HFF-Myc (cell line): ENCODE measurements around the gene SRRM1.
"Not testable (repeated sequence)": the region's sequence is repeated elsewhere in the genome, so short reads cannot be mapped to it uniquely, and the experiment has no call there.

Experiments used
- DNase-seq: peaks from one replicate; pipeline ENCODE4 v3.0.0-alpha.2; 2011; ENCODE audit warnings: low read depth; ENCODE audit errors: extremely low read depth
- H3K4me3 ChIP-seq: replicated peaks from 2 replicates; pipeline ENCODE4 v1.5.1; 2011; ENCODE audit warnings: low read depth, mild to moderate bottlenecking, control low read depth, low read length
- CTCF ChIP-seq: IDR thresholded peaks from 2 replicates; pipeline ENCODE4 v1.5.1; 2012; ENCODE audit warnings: mild to moderate bottlenecking, low read depth, low read length, control low read depth; ENCODE audit errors: missing control alignments

SRRM1 gene

GRCh38 chr1:24699628-24700027 is 56.5 kb downstream of the SRRM1 start:
- H3K4me3 ChIP-seq = no peak overlapping the region
- no peak for TF ChIP-seq CTCF
- no peak for DNase-seq

- DNase-seq = no peak
- no peak for TF ChIP-seq CTCF
- H3K4me3 ChIP-seq = no peak overlapping the region
These were observed 59.6 kb downstream of the SRRM1 start for GRCh38 chr1:24702511-24703293.

- no peak overlapping the region for H3K4me3 ChIP-seq
- no peak for TF ChIP-seq CTCF
- DNase-seq = no peak
These were observed 61.5 kb downstream of the SRRM1 start for GRCh38 chr1:24704411-24705259.

- TF ChIP-seq CTCF = no peak
- H3K4me3 ChIP-seq = no peak overlapping the region
- DNase-seq = no peak
These were observed 62.4 kb downstream of the SRRM1 start for GRCh38 chr1:24705260-24706073.

GRCh38 chr1:24706074-24706389 is 62.9 kb downstream of the SRRM1 start:
- H3K4me3 ChIP-seq, DNase-seq: not testable (repeated sequence)

GRCh38 chr1:24707687-24708086 is 64.6 kb downstream of the SRRM1 start:
- DNase-seq = no peak
- no peak for TF ChIP-seq CTCF
- H3K4me3 ChIP-seq = no peak overlapping the region

- H3K4me3 ChIP-seq = no peak overlapping the region
- no peak for DNase-seq
These were observed 65.8 kb downstream of the SRRM1 start for GRCh38 chr1:24708938-24709337.

More at GRCh38 chr1:24708938-24709337, 65.8 kb downstream of the SRRM1 start:
- no peak for TF ChIP-seq CTCF
